PC-9 (cell line): ENCODE measurements around the gene YPEL2.

Source experiments
- CTCF ChIP-seq: fragments of 200-600 bp; sonication (generic); conservative IDR thresholded peaks from 2 replicates; pipeline ENCODE4 v1.6.1; 2017; ENCODE audit warnings: mixed run types, antibody characterized with exemption, mild to moderate bottlenecking, moderate library complexity
- EZH2 ChIP-seq: fragments of 200-600 bp; sonication (generic); IDR thresholded peaks from 2 replicates; pipeline ENCODE4 v1.8.0; 2017; ENCODE audit warnings: antibody characterized with exemption, low read depth

GRCh38 chr17:59391021-59391420, 59.6 kb downstream of the YPEL2 start:
- TF ChIP-seq CTCF, result no peak
- TF ChIP-seq EZH2, result no peak
